Neural cell (in vitro differentiated cells): ENCODE measurements around the gene PLA2G12A.

Experiments
- CTCF ChIP-seq: fragments of 450-650 bp; IDR thresholded peaks from 2 replicates; pipeline ENCODE4 v1.5.1; 2014; ENCODE audit warnings: antibody characterized with exemption, mild to moderate bottlenecking, moderate library complexity; ENCODE audit not compliant: poor library complexity, severe bottlenecking
- EP300 ChIP-seq: fragments of 450-650 bp; conservative IDR thresholded peaks from 2 replicates; pipeline ENCODE4 v1.6.1; 2014; ENCODE audit warnings: antibody characterized with exemption, mild to moderate bottlenecking, moderate library complexity; ENCODE audit not compliant: poor library complexity, severe bottlenecking
- EZH2 ChIP-seq: fragments of 200-600, 300-800 bp; shearing (Covaris generic), sonication (generic); IDR thresholded peaks from 2 replicates; pipeline ENCODE4 v1.6.1; 2014; ENCODE audit warnings: antibody characterized with exemption, low read length, borderline replicate concordance, mild to moderate bottlenecking; ENCODE audit not compliant: insufficient read depth, poor library complexity, severe bottlenecking
- MXI1 ChIP-seq: fragments of 450-650 bp; conservative IDR thresholded peaks from 2 replicates; pipeline ENCODE4 v1.6.1; 2014; ENCODE audit warnings: antibody characterized with exemption, mild to moderate bottlenecking; ENCODE audit not compliant: poor library complexity, severe bottlenecking
- POLR2AphosphoS5 ChIP-seq: IDR thresholded peaks from 2 replicates; pipeline ENCODE4 v1.6.1; 2012
- RAD21 ChIP-seq: fragments of 450-650 bp; conservative IDR thresholded peaks from 2 replicates; pipeline ENCODE4 v1.6.1; 2014; ENCODE audit warnings: antibody characterized with exemption, mild to moderate bottlenecking, moderate library complexity
- TAF1 ChIP-seq: IDR thresholded peaks from 2 replicates; pipeline ENCODE4 v1.6.1; 2012; ENCODE audit warnings: low read depth

- TF ChIP-seq POLR2AphosphoS5 (no peak), CTCF (no peak), EZH2 (no peak), EP300 (no peak), MXI1 (no peak), RAD21 (no peak), TAF1 (no peak)
Measured at GRCh38 chr4:109691411-109691920, 38.4 kb downstream of the PLA2G12A start.
